IMR-90 (cell line): ENCODE data around the gene DUSP10. TPM values are rescaled to one million over a fixed set of nuclear protein-coding genes. Genes with fewer than 3 reads are reported as not detected.

ENCODE experiments used
- ATAC-seq: fragments of 200-7000 bp; cut with Tn5 transposase; 2 replicates; pipeline ENCODE4 v1.9.1; 2020; ENCODE audit warnings: low read depth, mild to moderate bottlenecking, moderate library complexity
- BruUV-seq: library from RNA; stranded (reverse); fragments of 400-500 nt; replicated peaks from 2 replicates; lab custom pipeline; 2021; lab: Mats Ljungman, UMichigan
- CTCF ChIA-PET: fragments of 300-600 bp; formaldehyde crosslinking; extraction: SDS; loops from one replicate; lab custom pipeline; 2021; ENCODE audit warnings: antibody characterized with exemption; lab: Yijun Ruan, JAX
- POLR2A ChIA-PET: fragments of 300-600 bp; sonication (Branson Sonifier 250); formaldehyde crosslinking; loops from one replicate; lab custom pipeline; 2022; ENCODE audit warnings: antibody characterized with exemption; ENCODE audit not compliant: unreplicated experiment; lab: Charles Lee
- DNase-seq: peaks from one replicate; pipeline ENCODE4 v3.0.0; 2013
- H2AFZ ChIP-seq: replicated peaks from 2 replicates; pipeline ENCODE3; 2013; ENCODE audit warnings: low read length, mild to moderate bottlenecking; ENCODE audit not compliant: poor library complexity
- H2AK5ac ChIP-seq: 2 replicates; pipeline ENCODE4 v1.6.1; 2013; ENCODE audit warnings: low read depth, low read length, inconsistent platforms
- H2AK9ac ChIP-seq: replicated peaks from 2 replicates; pipeline ENCODE3; 2013; ENCODE audit warnings: mild to moderate bottlenecking, low read depth, low read length, moderate library complexity; ENCODE audit not compliant: poor library complexity
- H2BK120ac ChIP-seq: 2 replicates; pipeline ENCODE4 v1.6.1; 2013; ENCODE audit warnings: low read depth, low read length, inconsistent platforms
- H2BK15ac ChIP-seq: 3 replicates; pipeline ENCODE4 v1.6.1; 2013; ENCODE audit warnings: low read depth, low read length, inconsistent platforms
- H2BK20ac ChIP-seq: 2 replicates; pipeline ENCODE4 v1.6.1; 2013; ENCODE audit warnings: low read depth, mild to moderate bottlenecking, inconsistent platforms, low read length, moderate library complexity
- H2BK5ac ChIP-seq: 2 replicates; pipeline ENCODE4 v1.6.1; 2013; ENCODE audit warnings: mild to moderate bottlenecking, low read depth, low read length, inconsistent platforms; ENCODE audit not compliant: poor library complexity, severe bottlenecking
- H3K14ac ChIP-seq: replicated peaks from 2 replicates; pipeline ENCODE4 v1.6.1; 2013; ENCODE audit warnings: low read depth, low read length, inconsistent platforms
- H3K18ac ChIP-seq: 2 replicates; pipeline ENCODE4 v1.6.1; 2013; ENCODE audit warnings: low read depth, low read length, control low read depth
- H3K23ac ChIP-seq: 2 replicates; pipeline ENCODE4 v1.6.1; 2013; ENCODE audit warnings: low read depth, low read length, inconsistent platforms
- H3K27ac ChIP-seq: 2 replicates; pipeline ENCODE4 v1.5.1; 2013; ENCODE audit warnings: mild to moderate bottlenecking, control low read depth, low read length; ENCODE audit not compliant: insufficient read depth
- H3K27me3 ChIP-seq: 2 replicates; pipeline ENCODE4 v1.6.1; 2013; ENCODE audit warnings: low read length; ENCODE audit not compliant: control insufficient read depth, insufficient read depth
- H3K36me3 ChIP-seq: 2 replicates; pipeline ENCODE4 v1.6.1; 2013; ENCODE audit warnings: low read length, mixed read lengths; ENCODE audit not compliant: control insufficient read depth, insufficient read depth
- H3K4ac ChIP-seq: 2 replicates; pipeline ENCODE4 v1.6.1; 2013; ENCODE audit warnings: low read depth, low read length, inconsistent platforms
- H3K4me1 ChIP-seq: 2 replicates; pipeline ENCODE4 v1.6.1; 2013; ENCODE audit warnings: low read length, mixed read lengths; ENCODE audit not compliant: control insufficient read depth, insufficient read depth
- H3K4me2 ChIP-seq: 2 replicates; pipeline ENCODE4 v1.6.1; 2013; ENCODE audit warnings: low read depth, mild to moderate bottlenecking, control low read depth, low read length, moderate library complexity
- H3K4me3 ChIP-seq: 2 replicates; pipeline ENCODE4 v1.5.1; 2013; ENCODE audit warnings: low read depth, mild to moderate bottlenecking, control low read depth, low read length, moderate library complexity; ENCODE audit not compliant: insufficient read depth
- H3K56ac ChIP-seq: 2 replicates; pipeline ENCODE4 v1.6.1; 2013; ENCODE audit warnings: low read length, inconsistent platforms; ENCODE audit not compliant: insufficient read depth; ENCODE audit errors: extremely low read depth
- H3K79me1 ChIP-seq, 2 experiments: 2 replicates each; pipeline ENCODE4 v1.6.1; 2013; ENCODE audit warnings: low read length in 2 of 2, inconsistent platforms in 1 of 2, low read depth in 1 of 2
- H3K9ac ChIP-seq: 2 replicates; pipeline ENCODE4 v1.6.1; 2013; ENCODE audit warnings: low read depth, low read length, control low read depth
- H3K9me1 ChIP-seq: 2 replicates; pipeline ENCODE4 v1.6.1; 2013; ENCODE audit warnings: low read length, inconsistent platforms; ENCODE audit not compliant: insufficient read depth
- H3K9me3 ChIP-seq: 2 replicates; pipeline ENCODE4 v1.6.1; 2013; ENCODE audit warnings: low read length; ENCODE audit not compliant: control insufficient read depth, insufficient read depth
- H4K20me1 ChIP-seq: 2 replicates; pipeline ENCODE4 v1.6.1; 2013; ENCODE audit warnings: low read length, inconsistent platforms; ENCODE audit not compliant: insufficient read depth
- H4K5ac ChIP-seq: 2 replicates; pipeline ENCODE4 v1.6.1; 2013; ENCODE audit warnings: mild to moderate bottlenecking, low read depth, low read length, control low read depth
- H4K8ac ChIP-seq, 2 experiments: 2 replicates each; pipeline ENCODE4 v1.6.1; 2013; ENCODE audit warnings: low read depth in 2 of 2, low read length in 2 of 2, control low read depth in 1 of 2, inconsistent platforms in 1 of 2
- H4K91ac ChIP-seq: 2 replicates; pipeline ENCODE4 v1.6.1; 2013; ENCODE audit warnings: low read depth, low read length, inconsistent platforms; ENCODE audit not compliant: insufficient read depth
- CEBPB ChIP-seq: IDR thresholded peaks from 2 replicates; pipeline ENCODE4 v1.6.1; 2012; ENCODE audit warnings: low read depth, low read length, improper control_type of control experiment
- ELK1 ChIP-seq: fragments of 150-350 bp; IDR thresholded peaks from 2 replicates; pipeline ENCODE4 v1.6.1; 2016; ENCODE audit warnings: low read depth, mild to moderate bottlenecking, low read length, moderate library complexity, borderline replicate concordance
- MAFK ChIP-seq: IDR thresholded peaks from 2 replicates; pipeline ENCODE4 v1.6.1; 2012; ENCODE audit warnings: low read depth, low read length, improper control_type of control experiment
- POLR2A ChIP-seq: IDR thresholded peaks from 2 replicates; pipeline ENCODE4 v1.6.1; 2012; ENCODE audit warnings: mild to moderate bottlenecking, low read depth, low read length
- WGBS, 2 experiments: methylation state at CpG; one replicate each; pipeline versions ENCODE4 v1.1.5 to v1.1.7; 2013; ENCODE audit warnings: missing lambda C conversion rate in 2 of 2; ENCODE audit not compliant: insufficient read length in 1 of 2; ENCODE audit errors: extremely low coverage in 2 of 2; 5-methylcytosine and 5-hydroxymethylcytosine counted together
- dilution Hi-C: fragments of 300-500 bp; cut with HindIII; formaldehyde crosslinking; loops from one replicate; pipeline ENCODE4 v1.14.3; 2018; ENCODE audit warnings: low sequenced_read_pairs; ENCODE audit not compliant: unreplicated experiment
- in situ Hi-C: fragments of 300-500 bp; cut with MboI; formaldehyde crosslinking; loops from 3 replicates; pipeline ENCODE4 v1.14.3; 2019; ENCODE audit warnings: low sequenced_read_pairs, inconsistent platforms, mixed read lengths
- intact Hi-C: fragments of 100-400 bp; cut with micrococcal nuclease; formaldehyde crosslinking; loops from 2 replicates; pipeline ENCODE4 v1.10.0; 2022
- polyA plus RNA-seq, 3 experiments: library from polyadenylated mRNA; depleted of rRNA; stranded (reverse); fragments of >200 nt; gene quantifications; 2 replicates each; pipeline ENCODE4 v1.2.3, GENCODE V29; 2012; ENCODE audit warnings: low replicate concordance in 1 of 3
- total RNA-seq: library from RNA; depleted of rRNA; stranded (reverse); fragments of >200 nt; gene quantifications from 2 replicates; pipeline ENCODE4 v1.2.3, GENCODE V29; 2012

The DUSP10 gene
- total and polyA plus RNA-seq, 2 of the 4 experiments (the other 2 are of a cell fraction), result 41.7 to 59.1 TPM

GRCh38 chr1:221672965-221673364 is 68.9 kb downstream of the DUSP10 start:
- no peaks in the 10 kb centered on the region for H3K27me3 ChIP-seq
- no peaks in the 10 kb centered on the region for H3K9me1 ChIP-seq
- H3K4me1 ChIP-seq, result peaks cover 4% of the 10 kb centered on the region
- H2AK9ac ChIP-seq, result no peak overlapping the region
- no peak overlapping the region for H3K4ac ChIP-seq
- CTCF ChIA-PET, result interaction anchor here (1.6 kb wide), 1 partner anchor 36 kb away, joined by 3 read pairs; no protein-coding TSS in a partner anchor
- in situ Hi-C loops, result no loop called here
- no peak overlapping the region for H3K27ac ChIP-seq
- 100% methylated on average over 1 of the region's 3 CpGs; no CpG with 5 or more reads in 1 of the 2 experiments for WGBS, 2 experiments
- H2AFZ ChIP-seq, result no peak overlapping the region
- no peak overlapping the region for H3K18ac ChIP-seq
- H3K36me3 ChIP-seq, result no peaks in the 10 kb centered on the region
- no peak overlapping the region for H4K8ac ChIP-seq
- no peak overlapping the region for H3K4me2 ChIP-seq
- H2BK5ac ChIP-seq, result no peak overlapping the region
- no peak overlapping the region for H3K4me3 ChIP-seq
- H2AK5ac ChIP-seq, result no peak overlapping the region
- H3K14ac ChIP-seq, result no peak overlapping the region
- no peaks in the 10 kb centered on the region for H3K9me3 ChIP-seq
- no peak overlapping the region for H3K56ac ChIP-seq
- POLR2A ChIA-PET, result no interaction called here
- H4K5ac ChIP-seq, result no peak overlapping the region
- no peak overlapping the region for H3K23ac ChIP-seq
- no peak overlapping the region for H2BK120ac ChIP-seq
- TF ChIP-seq CEBPB (no peak), POLR2A (no peak), MAFK (no peak), ELK1 (no peak)
- no peak overlapping the region for H4K91ac ChIP-seq
- no peak overlapping the region for H2BK20ac ChIP-seq
- H4K20me1 ChIP-seq, result no peaks in the 10 kb centered on the region
- H2BK15ac ChIP-seq, result no peak overlapping the region
- dilution Hi-C loops, result no loop called here
- no peak overlapping the region for H3K9ac ChIP-seq
- ATAC-seq (no peak), DNase-seq (no peak)
- no peaks in the 10 kb centered on the region for H3K79me1 ChIP-seq
- BruUV-seq, result no TSS peak
- intact Hi-C loops, result no loop called here
